GM23338 (cell line): ENCODE measurements around the gene PIGR.

ENCODE experiments used
- CREB1 ChIP-seq: fragments of 250-450 bp; sonication (Bioruptor Pico); IDR thresholded peaks from 2 replicates; pipeline ENCODE4 v1.5.0; 2020; ENCODE audit warnings: low read depth, mild to moderate bottlenecking, moderate library complexity
- CTCF ChIP-seq, 2 experiments: fragments of 200-600 bp in 1 of 2; sonication (generic) in 1 of 2; conservative IDR thresholded peaks; 2 replicates each; pipeline versions ENCODE4 v1.5.1 to v1.6.1; 2016 to 2017; ENCODE audit warnings: antibody characterized with exemption in 2 of 2, low read depth in 2 of 2, mild to moderate bottlenecking in 2 of 2, moderate library complexity in 1 of 2
- EZH2 ChIP-seq: fragments of 200-600 bp; sonication (generic); IDR thresholded peaks from one replicate; pipeline ENCODE4 v1.8.0; 2017; ENCODE audit warnings: antibody characterized with exemption, mild to moderate bottlenecking, low read depth; ENCODE audit not compliant: unreplicated experiment
- EZH2phosphoT487 ChIP-seq: fragments of 200-600 bp; sonication (generic); IDR thresholded peaks from one replicate; pipeline ENCODE4 v1.8.1; 2018; ENCODE audit warnings: antibody characterized with exemption; ENCODE audit not compliant: unreplicated experiment
- NANOG ChIP-seq: IDR thresholded peaks from 2 replicates; pipeline ENCODE4 v1.6.1; 2016; ENCODE audit warnings: antibody characterized with exemption, borderline replicate concordance
- POLR2AphosphoS5 ChIP-seq: IDR thresholded peaks from 2 replicates; pipeline ENCODE4 v1.6.1; 2016; ENCODE audit warnings: antibody characterized with exemption, low read depth
- REST ChIP-seq: IDR thresholded peaks from one replicate; pipeline ENCODE4 v1.6.1; 2018; ENCODE audit warnings: antibody characterized with exemption; ENCODE audit not compliant: unreplicated experiment
- STAT1 ChIP-seq: IDR thresholded peaks from one replicate; pipeline ENCODE4 v1.6.1; 2016; ENCODE audit warnings: antibody characterized with exemption; ENCODE audit not compliant: unreplicated experiment
- ZNF114 ChIP-seq: fragments of 250-450 bp; sonication (Bioruptor Pico); IDR thresholded peaks from 2 replicates; pipeline ENCODE4 v1.5.0; 2020; ENCODE audit warnings: mild to moderate bottlenecking, moderate library complexity
- ZNF331 ChIP-seq: fragments of 250-450 bp; sonication (Bioruptor Pico); IDR thresholded peaks from 2 replicates; pipeline ENCODE4 v1.5.0; 2020; ENCODE audit warnings: low read depth, mild to moderate bottlenecking, moderate library complexity
- ZNF462 ChIP-seq: fragments of 250-450 bp; sonication (Bioruptor Pico); IDR thresholded peaks from 2 replicates; pipeline ENCODE4 v1.5.0; 2020; ENCODE audit warnings: mild to moderate bottlenecking, moderate library complexity

GRCh38 chr1:206898915-206899431 lies 47.3 kb downstream of the PIGR start:
- TF ChIP-seq CTCF (conservative IDR thresholded peaks at IDR 0.05; ENCODE audit: low read depth in 2 of 2) (no peak), REST (no peak), POLR2AphosphoS5 (no peak), EZH2 (no peak), CREB1 (CRISPR knock-in tag) (no peak), ZNF114 (CRISPR knock-in tag) (no peak), ZNF331 (CRISPR knock-in tag) (no peak), NANOG (no peak), EZH2phosphoT487 (no peak), ZNF462 (no peak), STAT1 (no peak)
